Mesenteric fat pad (tissue), 1 donor: ENCODE measurements around the gene MSANTD7. TPM values are rescaled to one million over a fixed set of nuclear protein-coding genes. Genes with fewer than 3 reads are reported as not detected.
"Not testable (repeated sequence)": the region's sequence is repeated elsewhere in the genome, so short reads cannot be mapped to it uniquely, and the experiment has no call there.

ENCODE experiments used
- DNase-seq: peaks from one replicate; pipeline ENCODE4 v3.0.0-alpha.2; 2020; ENCODE audit warnings: low spot score
- long read RNA-seq: library from polyadenylated mRNA; unstranded; transcript quantifications from one replicate; pipeline ENCODE4 v2.0.0, GENCODE V29; 2020
- total RNA-seq: library from RNA; stranded (reverse); fragmentation: NEBNext Ultra II Directional; extraction: Animal tissue kit (Norgen Biotek cat#: 25700); gene quantifications from one replicate; pipeline ENCODE4 v1.2.1, GENCODE V29; 2021
- donor health status: DM: yes; HTN: yes; CAD: no.

Gene MSANTD7, protein sequence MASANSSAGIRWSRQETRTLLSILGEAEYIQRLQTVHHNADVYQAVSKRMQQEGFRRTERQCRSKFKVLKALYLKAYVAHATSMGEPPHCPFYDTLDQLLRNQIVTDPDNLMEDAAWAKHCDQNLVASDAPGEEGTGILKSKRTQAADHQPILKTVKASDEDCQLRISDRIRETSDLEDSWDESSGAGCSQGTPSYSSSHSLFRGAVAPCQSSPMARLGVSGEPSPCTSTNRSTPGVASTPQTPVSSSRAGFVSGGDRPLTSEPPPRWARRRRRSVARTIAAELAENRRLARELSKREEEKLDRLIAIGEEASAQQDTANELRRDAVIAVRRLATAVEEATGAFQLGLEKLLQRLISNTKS
- 8.6 TPM for total RNA-seq
- long read RNA-seq, full-length matches to known transcripts, result 5 of 6 reads
- long read RNA-seq, partial matches to known transcripts, result 1 of 6 reads
- long read RNA-seq, other reads (novel, unspliced or antisense), result 0 of 6 reads

DNA sequence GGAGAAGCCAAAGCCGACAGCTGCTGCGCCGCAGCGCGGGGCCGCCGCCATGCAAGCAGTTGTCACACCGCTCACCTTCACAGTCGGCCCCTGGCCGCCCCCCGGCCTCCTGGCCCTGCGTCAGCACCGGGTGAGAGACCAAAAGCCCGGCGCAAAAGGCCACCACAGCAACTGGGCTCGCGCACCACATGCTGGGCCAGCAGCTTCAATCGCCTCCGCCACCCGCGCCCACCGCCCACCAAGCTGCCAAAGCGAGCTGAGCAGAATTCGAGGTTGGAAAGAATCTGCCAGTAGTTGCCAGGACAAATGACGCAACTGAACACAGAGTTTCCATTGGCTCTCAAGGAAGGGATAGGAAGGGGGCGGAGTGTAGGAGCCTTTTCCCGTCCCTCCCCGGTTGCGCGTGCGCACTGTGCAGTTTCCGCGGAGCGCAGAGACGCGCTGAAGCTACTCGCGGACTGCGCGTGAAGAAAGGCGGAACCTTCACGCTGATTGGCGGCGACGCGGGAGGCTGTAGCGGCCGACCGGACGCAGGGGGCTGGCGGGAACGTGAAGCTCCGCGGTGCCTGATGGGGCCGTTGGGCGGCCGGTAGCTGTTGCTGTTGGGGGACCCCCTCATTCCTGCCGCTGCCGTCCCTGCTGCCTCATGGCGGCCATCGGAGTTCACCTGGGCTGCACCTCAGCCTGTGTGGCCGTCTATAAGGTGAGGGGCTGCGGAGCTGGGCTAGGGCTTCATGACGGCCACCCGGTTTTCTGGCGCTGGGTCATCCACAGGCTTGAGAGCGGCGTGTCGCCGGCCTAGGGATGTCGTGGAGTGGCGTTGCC, at the start of gene MSANTD7, which contains the start of the genes CDNF and HSPA14:
TSS of gene MSANTD7 (plus strand) at position 550 of the 825 bp plus-strand sequence. CDS start 3,979 bp downstream, outside the sequence.
TSS of gene CDNF (minus strand) at position 281 of the 825 bp plus-strand sequence. CDS start at position 190, 91 bp downstream.
TSS of gene HSPA14 (plus strand) at position 550 of the 825 bp plus-strand sequence. CDS start at position 647, 97 bp downstream.
- DNase-seq, result peak; percentile 100

- no peak for DNase-seq
Measured at GRCh38 chr10:14798636-14799035, 39.5 kb upstream of the MSANTD7 start.

GRCh38 chr10:14800397-14800796, 37.7 kb upstream of the MSANTD7 start:
- no peak for DNase-seq

GRCh38 chr10:14801723-14802122, 36.4 kb upstream of the MSANTD7 start:
- no peak for DNase-seq

DNA sequence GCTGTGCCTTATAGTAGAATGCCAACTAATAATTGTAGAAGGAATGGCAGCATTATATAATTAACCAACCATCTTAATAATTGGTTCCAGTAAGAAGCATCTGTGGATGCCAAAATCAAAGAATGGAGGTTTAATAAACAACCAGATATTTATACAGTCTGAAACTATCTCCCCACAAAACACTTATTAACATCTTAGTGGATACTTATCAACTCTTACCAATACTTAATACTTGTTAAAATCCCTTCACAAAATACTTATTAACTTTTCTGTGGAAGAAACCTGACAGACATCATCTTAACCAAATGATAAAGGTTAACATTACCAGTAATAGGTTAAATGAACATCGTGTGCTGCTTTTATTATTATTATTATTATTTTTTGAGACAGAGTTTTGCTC, 34.3 kb upstream of the MSANTD7 start:
- no peak for DNase-seq

GRCh38 chr10:14806318-14806717, 31.8 kb upstream of the MSANTD7 start:
- no peak for DNase-seq

- DNase-seq, result no peak
Measured at GRCh38 chr10:14810969-14811953, 26.8 kb upstream of the MSANTD7 start.

DNA sequence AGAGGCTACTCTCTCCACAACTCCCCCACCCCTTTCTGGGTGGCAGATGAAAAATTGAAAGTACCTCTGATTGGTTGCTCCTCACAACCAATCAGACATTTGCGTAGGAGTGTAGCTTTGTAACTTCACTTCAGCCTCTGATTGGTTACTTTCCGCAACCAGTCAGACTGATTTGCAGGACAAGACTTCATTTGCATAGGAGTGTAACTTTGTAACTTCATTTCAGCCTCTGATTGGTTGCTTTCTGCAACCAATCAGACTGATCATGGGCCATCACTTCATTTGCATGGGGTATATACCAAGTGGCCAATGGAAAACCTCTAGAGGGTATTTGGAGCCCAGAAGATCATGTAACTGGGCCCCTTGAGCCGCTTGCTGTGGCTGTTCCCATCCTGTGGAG, 25.8 kb upstream of the MSANTD7 start:
- DNase-seq, result no peak

GRCh38 chr10:14815681-14816080, 22.4 kb upstream of the MSANTD7 start:
- DNase-seq, result no peak

GRCh38 chr10:14816717-14817116, 21.4 kb upstream of the MSANTD7 start:
- not testable (repeated sequence) for DNase-seq

GRCh38 chr10:14820010-14820774, 17.9 kb upstream of the MSANTD7 start:
- no peak for DNase-seq

- no peak for DNase-seq
Measured at GRCh38 chr10:14820775-14821154, 17.3 kb upstream of the MSANTD7 start.

DNA sequence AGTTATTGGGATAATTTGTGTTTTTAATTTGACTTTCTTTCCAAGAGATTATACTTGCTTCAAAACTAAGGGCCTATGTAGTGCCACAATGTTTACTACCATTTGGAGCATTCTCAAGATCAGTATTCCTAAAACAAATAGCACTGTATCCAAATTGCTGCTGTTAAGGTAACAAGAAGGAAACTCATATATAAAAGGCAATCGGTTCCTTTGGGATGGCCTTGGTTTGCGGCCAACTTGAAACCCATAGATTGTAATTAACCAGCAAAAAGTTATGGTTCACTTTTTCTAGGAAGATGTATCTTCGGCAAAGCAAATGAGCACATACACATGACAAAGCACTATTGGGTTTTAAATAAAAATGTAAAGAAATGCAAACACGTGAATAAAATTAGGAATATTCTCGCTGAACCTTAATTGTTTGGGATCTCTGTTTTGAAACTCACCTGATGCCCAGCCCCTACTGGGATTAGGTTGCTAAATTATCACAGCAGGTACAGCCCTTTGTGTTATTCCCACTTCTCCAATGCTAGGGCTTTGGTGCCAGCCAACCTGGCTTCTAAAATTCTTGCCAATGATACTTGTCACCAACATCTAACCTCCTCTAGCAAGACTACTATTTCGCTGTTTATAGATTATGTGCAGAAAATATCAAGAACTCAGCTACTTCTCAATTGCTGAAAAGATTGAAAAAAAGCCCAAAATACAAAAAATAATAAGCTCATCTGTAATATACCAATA, 16.3 kb upstream of the MSANTD7 start:
- DNase-seq, result no peak

DNA sequence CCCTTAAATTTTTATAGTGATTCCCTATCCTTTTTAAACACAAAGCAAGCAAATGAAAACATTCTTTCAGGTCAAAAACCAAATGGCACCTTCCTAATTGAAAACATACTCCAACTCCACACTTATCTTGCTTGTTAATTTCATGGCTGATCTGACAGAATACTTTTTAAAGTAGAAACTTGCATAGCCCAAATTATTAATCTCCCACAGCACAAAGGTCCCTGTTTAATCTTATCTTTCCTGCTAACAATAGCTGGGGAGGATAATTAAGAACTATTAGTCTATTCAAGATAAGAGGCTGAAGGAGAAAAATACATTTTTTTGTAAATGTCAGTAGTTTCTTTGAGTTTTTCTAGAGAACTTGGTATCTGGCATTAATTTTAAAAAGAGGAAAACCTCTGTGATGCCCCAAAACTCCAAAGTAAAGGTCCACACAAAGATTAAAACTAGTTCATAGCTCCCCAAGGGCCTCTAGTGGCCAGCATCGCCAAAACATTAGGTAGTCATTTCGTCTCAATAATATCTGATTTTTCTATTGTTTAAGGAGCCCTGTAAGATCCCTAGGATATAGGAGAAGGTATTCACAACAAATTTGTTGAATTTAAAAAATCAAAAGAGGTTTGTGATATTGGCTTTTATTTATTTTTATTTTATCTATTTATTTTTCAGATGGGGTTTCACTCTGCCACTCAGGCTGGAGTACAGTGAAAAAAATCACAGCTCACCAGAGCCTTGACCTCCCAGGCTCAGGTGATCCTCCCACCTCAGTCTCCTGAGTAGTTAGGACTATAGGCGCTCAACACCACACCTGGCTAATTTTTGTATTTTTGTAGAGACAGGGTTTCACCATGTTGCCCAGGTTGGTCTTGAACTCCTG, 15.0 kb upstream of the MSANTD7 start:
- DNase-seq, result no peak

DNA sequence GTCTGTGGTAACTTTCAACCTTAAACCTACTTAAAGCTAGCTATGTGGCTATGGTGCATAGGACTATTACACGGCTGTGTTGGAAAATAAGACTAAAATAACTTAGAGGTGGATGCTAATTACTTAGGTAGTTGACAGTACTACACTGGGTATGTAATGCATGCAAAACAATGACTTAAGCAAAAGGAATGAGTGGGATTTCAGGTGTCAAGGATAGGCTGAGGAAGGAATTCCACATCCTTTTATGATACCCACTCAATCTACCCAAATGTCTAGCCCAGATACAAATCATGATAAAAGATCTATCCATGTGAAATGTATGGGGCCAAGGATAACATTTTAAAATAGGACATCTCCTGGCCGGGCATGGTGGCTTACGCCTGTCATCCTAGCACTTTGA, 14.1 kb upstream of the MSANTD7 start:
- DNase-seq, result no peak

GRCh38 chr10:14826076-14826829, 11.9 kb upstream of the MSANTD7 start:
- DNase-seq, result no peak

DNA sequence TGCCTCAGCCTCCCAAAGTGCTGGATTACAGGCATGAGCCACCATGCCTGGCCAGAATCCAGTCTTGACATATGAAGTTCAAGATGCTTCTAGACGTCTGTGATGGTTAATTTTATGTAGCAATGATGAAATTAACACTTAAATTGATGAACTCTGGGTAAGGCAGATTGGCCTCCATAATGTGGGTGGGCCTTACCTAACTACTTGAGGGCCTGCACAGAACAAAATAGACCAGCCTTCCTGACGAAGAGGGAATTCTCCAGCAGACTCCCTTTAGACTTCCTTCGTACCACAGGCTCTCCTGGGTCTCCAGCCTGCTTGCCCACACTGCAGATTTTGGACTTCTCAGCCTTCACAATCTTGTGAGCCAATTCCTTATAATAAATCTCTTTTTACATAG, 5.0 kb upstream of the MSANTD7 start:
- no peak for DNase-seq
